Occipital lobe (tissue), 2 donors: ENCODE data around the gene PFN1. TPM values are rescaled to one million over a fixed set of nuclear protein-coding genes. Genes with fewer than 3 reads are reported as not detected.

Source experiments
- DNase-seq: peaks from one replicate; lab custom pipeline; 2025; lab: John Stamatoyannopoulos, UW
- total RNA-seq: library from RNA; depleted of rRNA; stranded (reverse); fragments of >200 nt; gene quantifications from one replicate; pipeline ENCODE4 v1.2.3, GENCODE V29; 2014

The PFN1 gene
- total RNA-seq = 53.0 TPM

- DNase-seq = peak; percentile 83
Observed at GRCh38 chr17:4948166-4948930, at the start of gene PFN1. Gene PFN1 (minus strand): TSS chr17:4948530. CDS start chr17:4948394, 136 bp downstream.

DNA sequence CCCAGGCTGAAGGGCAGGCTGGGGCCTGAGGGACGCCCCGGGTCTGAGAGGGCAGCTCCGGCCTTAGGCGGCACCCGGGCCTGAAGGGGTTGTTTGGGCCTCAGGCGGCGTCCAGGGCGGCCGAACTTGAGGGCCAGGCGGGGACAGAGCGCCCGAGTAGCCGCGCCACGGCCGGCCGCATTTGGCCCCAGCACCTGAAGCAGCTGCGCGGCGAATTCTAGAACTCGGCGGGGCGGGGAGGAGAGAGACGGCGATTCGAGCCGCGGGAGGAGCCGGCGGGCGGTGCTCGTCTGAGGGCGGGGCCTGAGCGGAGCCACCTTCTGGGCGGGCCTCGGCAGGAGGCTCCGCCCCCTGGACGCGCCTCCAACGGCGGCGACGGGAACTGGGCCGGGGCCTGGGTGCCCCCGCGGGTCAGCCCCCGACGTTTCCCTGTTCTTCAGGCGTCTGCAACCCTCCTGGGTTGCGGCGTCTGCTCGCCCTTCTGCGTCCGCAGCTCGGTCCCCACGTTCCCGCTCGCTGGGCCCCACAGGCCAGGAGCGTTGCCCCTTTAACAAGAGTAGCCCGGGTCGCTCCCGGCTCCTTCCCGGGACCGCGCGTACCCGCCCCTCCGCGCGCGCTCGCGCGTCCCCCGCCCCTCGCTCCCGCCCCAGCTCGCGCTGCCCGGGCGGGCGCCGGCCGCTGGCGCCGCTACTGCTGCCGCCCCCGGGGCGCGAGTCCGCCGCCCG is 49.1 kb upstream of the PFN1 start, which contains the start of the genes INCA1 and KIF1C:
INCA1 (minus strand) TSS at position 221 of the 725 bp plus-strand sequence. CDS start 3,085 bp downstream, outside the sequence.
KIF1C (plus strand) TSS at position 649 of the 725 bp plus-strand sequence. CDS start 2,297 bp downstream, outside the sequence.
- peak; percentile 88 for DNase-seq

DNA sequence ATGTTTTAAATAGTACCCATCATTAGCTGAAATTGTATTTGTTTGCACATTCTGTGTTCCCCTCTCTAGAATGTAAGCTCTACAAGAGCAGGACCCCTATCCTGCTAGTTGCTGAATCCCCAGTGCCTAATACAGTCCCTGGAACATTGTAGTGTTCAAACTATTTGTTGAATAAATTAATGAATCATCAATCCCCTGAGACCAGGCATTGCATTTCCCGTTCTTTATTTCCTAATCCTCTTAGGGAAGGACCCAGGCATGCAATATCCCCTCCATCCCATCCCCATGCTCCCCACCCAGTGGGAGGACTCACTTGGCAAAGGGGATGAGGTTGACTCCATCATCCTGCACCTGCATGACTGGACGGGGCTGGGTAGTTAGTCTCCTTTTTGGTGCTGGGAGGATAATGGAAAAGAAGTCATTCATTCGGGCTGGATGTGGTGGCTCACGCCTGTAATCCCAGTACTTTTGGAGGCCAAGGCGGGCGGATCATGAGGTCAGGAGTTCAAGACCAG is 45.8 kb upstream of the PFN1 start:
- DNase-seq = no peak

DNA sequence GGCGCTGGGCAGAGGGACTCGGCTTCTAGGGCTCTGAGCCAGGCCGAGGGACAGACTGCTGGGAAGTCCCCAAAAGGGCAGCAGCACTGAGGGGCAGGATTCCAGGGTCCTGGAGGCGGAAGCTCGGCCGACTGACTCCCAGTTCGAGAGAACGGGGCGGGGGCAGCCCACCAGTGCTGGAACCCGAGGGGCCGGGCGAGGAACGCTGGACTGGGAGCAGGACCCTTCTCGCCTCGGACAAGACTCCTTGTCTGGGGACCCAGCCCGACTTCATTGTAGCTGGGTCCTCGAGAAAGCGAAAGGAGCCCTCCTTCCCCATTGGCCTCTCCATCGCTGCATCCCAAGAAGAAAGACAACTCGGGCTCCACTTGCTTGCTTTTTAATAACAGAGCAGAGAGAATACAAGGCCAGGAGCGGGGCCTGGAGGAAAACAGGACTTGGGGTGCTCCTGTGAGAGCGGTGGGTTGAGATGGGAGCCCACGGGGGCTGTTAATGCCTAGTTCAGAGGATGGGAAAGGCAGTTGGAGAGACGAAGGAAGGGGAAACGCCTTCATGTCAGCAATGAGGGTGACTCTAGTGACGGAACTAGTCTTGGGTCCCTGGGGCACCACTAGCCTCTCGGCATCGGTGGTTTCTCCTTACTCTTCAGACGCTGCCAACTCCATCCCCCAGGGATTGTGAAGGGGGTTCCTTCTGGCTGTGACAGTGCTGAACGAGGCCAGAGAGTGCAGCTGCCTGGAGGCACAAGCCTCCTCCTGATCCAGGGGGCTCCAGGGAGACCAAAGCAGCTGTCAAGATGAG is 39.6 kb upstream of the PFN1 start:
- no peak for DNase-seq

DNA sequence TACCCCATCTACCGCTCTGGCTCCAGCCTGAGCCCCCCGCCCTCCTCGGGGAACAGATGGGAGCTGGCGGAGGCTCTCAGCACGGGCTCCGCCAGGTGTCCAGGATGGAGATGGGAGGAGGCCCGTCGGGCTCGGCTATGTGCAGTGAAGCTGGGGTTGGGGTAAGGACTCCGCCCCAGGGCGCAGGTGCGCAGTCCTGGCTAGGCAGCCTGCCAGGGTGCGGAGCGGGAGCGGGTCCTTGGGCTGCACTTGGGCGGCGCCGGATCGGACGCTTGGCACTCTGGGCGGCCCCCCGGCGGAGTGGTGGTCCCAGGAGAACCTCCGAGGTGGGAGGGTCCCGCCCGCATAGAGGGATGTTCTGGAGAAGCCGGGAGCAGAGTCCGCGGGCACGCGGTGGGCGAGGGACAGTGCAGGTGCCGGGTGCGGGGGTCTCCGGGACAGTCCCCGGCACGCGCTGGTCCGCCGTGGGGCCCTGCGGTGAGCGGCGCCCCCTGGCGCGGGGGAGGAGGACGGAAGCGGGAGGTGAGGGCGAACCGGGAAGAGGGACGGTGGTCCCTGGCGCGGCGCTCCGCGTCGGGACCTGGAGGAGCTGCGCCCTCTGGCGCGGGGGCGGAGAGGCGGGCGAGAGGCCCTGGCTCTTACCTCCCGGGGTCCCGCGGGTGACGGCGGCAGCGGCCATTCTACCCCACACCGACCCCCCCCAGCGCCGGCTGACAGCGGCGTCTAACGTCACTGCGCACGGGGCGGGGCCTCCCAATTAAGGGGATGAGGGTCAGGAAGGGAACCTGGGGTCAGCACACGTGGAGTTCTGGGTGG is 38.8 kb upstream of the PFN1 start, which contains the start of gene CAMTA2:
CAMTA2 (minus strand) TSS at position 725 of the 816 bp plus-strand sequence. CDS start 1,453 bp downstream, outside the sequence.
- DNase-seq = peak; percentile 83

- no peak for DNase-seq
Observed at GRCh38 chr17:4986403-4986802, 38.1 kb upstream of the PFN1 start.

DNA sequence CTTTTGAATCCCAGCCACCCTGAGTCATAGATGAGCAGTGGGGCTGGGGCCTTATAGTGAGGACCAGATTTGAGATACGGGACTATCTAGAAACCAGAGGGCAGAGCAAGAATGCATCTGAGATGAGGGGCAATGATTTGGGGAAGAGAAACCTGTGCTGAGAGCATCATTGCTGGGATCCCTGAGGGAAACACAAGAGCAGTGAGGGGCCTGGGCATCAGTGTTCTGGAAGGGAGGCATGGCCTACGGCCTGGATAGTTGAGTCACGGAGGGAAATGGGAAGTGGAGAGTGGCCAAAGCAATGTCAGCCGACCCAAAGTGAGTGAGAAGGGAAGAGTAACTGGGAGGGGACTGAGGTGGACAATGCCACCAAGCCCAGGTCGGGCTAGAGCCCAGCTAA is 34.0 kb upstream of the PFN1 start:
- DNase-seq = no peak

DNA sequence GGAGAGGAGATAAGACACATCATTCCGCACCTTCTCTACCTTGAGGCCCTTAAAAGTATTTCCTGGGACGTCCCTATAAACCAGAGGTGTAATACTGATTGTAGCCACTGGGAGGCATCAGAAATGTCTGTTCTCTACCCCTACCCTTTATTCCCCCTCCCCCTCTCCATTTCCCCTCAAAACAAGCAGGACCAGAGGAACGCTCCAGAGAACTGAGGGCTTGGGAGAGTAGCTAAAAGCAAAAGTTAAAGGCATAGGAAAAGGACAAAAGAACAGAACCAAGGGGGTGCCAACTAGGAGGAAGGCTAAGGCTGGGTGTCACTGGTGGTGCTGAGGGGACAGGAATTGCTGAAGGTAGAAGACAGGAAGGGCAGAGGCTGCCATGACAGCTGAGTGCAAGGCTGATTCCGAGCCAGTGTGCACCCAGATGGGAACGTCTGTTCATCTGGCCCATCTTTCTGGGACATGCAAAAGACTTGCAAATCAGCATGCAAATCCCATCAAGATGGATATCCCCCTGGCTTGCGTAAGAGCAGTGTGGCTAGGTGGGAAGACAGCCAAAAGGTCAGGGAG is 32.4 kb upstream of the PFN1 start:
- DNase-seq = no peak

GRCh38 chr17:4978726-4979125 is 30.4 kb upstream of the PFN1 start:
- DNase-seq = no peak

- no peak for DNase-seq
Observed at GRCh38 chr17:4974115-4974670, 25.9 kb upstream of the PFN1 start.

- DNase-seq = no peak
Observed at GRCh38 chr17:4973256-4974114, 25.2 kb upstream of the PFN1 start.

DNA sequence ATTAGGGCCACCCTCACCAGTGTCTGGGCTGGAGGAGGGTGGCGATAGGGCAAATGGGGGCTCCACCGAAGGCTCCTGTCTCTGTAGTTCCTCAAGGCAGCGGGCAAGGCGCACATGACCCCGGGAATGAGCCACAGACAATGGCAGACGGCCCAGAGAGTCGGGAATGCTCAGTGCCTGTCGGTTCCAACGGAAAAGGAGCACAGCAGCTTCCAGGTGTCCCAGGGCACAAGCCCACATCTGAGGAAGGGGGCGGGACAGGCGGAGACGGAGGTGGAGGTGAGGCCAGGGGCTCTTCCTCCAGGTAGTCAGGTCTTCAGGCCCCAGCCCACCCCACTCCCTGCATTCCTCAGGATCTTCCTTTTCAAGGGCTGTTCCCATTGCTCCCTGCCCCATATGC is 24.4 kb upstream of the PFN1 start:
- no peak for DNase-seq

- DNase-seq = no peak
Observed at GRCh38 chr17:4972322-4972721, 24.0 kb upstream of the PFN1 start.

DNA sequence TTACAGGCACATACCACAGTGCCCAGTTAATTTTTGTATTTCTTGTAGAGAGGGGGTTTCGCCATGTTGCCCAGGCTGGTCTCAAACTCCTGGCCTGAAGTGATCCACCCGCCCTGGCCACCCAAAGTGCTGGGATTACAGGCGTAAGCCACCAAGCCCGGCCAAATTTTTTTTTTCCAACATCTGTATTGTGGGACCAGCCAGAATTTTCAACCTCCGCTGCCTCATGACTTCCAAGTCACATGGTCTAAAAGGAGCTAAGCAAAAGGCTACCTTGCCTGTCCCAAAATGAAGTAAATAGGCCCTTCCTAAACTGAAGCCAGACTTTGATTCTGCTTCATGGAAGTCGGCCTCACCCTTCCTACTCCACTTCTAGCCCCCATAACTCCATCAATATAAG is 23.5 kb upstream of the PFN1 start:
- no peak for DNase-seq

DNA sequence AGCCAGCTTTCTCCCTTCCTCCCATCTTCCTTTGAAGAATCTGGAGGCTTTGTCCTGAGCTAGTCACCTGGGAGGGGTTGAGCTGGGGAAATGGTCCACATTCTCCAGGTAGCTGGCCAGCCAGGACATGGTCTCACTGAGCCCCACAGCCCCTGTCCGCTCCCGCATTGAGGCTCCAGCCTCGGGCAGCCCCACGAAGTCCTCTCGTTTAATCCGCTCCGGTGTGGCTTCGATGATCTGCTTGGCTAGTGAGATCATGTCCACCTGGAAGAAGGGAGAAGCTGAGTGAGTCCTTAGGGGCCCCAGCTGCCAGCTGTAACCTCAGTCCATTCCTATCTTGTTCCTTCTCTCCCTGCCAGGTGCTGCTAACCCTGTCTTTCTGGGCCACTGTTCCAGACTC is 21.9 kb upstream of the PFN1 start:
- no peak for DNase-seq

DNA sequence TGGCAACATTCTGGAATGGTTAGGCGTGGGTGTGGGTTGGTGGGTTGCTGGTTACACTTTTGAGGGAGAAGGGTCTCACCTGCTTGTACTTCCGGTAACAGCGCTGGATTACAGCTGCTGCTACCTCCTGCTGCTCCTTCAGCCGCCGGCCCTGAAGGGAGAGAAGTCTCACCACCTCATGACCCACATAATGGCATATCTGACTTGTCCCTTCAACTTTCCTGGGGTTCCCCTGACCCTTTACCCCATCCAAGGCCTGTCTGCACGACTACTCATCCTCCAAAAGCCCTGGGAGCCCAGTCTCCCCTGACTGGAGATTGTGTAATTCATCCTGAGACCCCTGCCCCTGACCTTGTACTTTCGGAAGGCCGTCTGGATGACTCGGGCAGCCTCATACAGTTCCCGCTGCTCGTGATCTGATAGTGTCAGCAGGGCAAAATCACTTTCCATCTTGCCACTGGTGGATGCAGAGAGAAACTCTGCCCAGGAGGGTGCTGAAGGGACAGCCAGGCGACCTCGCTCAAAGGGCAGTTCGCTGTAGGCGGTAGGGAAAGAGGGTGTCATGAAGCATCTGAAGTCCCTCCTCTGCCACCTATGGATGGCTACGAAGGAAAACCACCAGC is 21.3 kb upstream of the PFN1 start:
- no peak for DNase-seq

- DNase-seq = no peak
Observed at GRCh38 chr17:4969047-4969550, 20.8 kb upstream of the PFN1 start.

DNA sequence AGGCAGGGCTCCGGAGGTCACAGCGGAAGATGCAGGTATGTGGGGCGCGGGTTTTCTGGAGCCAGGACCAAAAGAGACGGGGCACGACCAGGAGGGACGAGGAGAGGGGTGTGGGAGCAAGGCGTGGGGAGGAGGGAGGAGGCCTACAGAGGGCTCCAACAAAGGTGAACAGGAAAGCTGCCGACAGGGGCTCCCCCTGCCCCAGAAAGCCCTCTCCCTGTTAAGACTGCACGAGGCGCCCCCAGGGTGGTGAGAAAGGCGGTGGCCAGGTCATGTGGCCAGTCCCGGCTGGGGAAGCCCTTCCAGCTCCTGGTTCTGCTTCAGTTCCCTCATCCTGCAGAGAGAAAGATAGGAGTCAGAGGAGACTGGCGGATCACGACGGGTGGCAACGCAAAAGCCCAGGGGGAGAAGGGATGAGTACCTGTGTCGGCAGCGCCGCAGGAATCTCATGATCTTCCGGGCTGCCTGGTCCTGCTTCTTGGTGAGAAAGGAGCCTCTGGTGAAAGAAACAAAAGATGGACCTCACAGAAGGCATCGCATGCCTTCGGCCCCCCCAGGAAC is 20.2 kb upstream of the PFN1 start:
- DNase-seq = no peak
